Measurements from ENCODE around the gene HDAC9. TPM values are rescaled to one million over a fixed set of nuclear protein-coding genes. Genes with fewer than 3 reads are reported as not detected.
"Not testable (repeated sequence)": the region's sequence is repeated elsewhere in the genome, so short reads cannot be mapped to it uniquely, and the experiment has no call there.

The HDAC9 gene
- total and polyA plus RNA-seq, 4 donors, result 2.2 to 41.0 (median 4.1) TPM

- no peak for ATAC-seq (ENCODE audit: insufficient read depth, low FRiP score)
- no peaks in the 10 kb centered on the region for H3K27me3 ChIP-seq (ENCODE audit: control insufficient read depth in 3 of 3, insufficient read depth in 3 of 3, low read length in 2 of 3)
- no peak overlapping the region for H3K4me3 ChIP-seq
- no peaks in the 10 kb centered on the region for H3K36me3 ChIP-seq (ENCODE audit: control insufficient read depth in 4 of 4, insufficient read depth in 4 of 4, low read length in 4 of 4)
- no peak overlapping the region for H3K27ac ChIP-seq (ENCODE audit: low read depth in 1 of 2, low read length in 1 of 2)
- no peaks in the 10 kb centered on the region for H3K9me3 ChIP-seq (ENCODE audit: control insufficient read depth in 4 of 4, insufficient read depth in 3 of 4, low read length in 3 of 4)
- H3K9ac ChIP-seq (ENCODE audit: insufficient read depth in 1 of 2, low read length in 2 of 2), result no peak overlapping the region
- TF ChIP-seq CTCF (IDR thresholded peaks at IDR 0.05; ENCODE audit: control extremely low read depth, extremely low read depth), result no peak
- WGBS, 2 donors, result 64 to 85% methylated on average over 4 of the region's 4 CpGs
- peak in 2 of 3 donors; percentile 10 to 19 for DNase-seq
- no peaks in the 10 kb centered on the region for H3K4me1 ChIP-seq (ENCODE audit: control insufficient read depth in 5 of 5, insufficient read depth in 5 of 5, low read length in 5 of 5)
Observed at GRCh38 chr7:18962031-18962430, 466.5 kb downstream of the HDAC9 start.

- DNase-seq, result no peak
- H3K27ac ChIP-seq (ENCODE audit: low read depth in 1 of 2, low read length in 1 of 2), result no peak overlapping the region
- H3K27me3 ChIP-seq (ENCODE audit: control insufficient read depth in 3 of 3, insufficient read depth in 3 of 3, low read length in 2 of 3), result no peaks in the 10 kb centered on the region
- TF ChIP-seq CTCF (IDR thresholded peaks at IDR 0.05; ENCODE audit: control extremely low read depth, extremely low read depth), result no peak
- ATAC-seq (ENCODE audit: insufficient read depth, low FRiP score), result no peak
- no peaks in the 10 kb centered on the region for H3K4me1 ChIP-seq (ENCODE audit: control insufficient read depth in 5 of 5, insufficient read depth in 5 of 5, low read length in 5 of 5)
- H3K9ac ChIP-seq (ENCODE audit: insufficient read depth in 1 of 2, low read length in 2 of 2), result no peak overlapping the region
- WGBS, 2 donors, result 85 to 88% methylated on average over 3 of the region's 3 CpGs
- H3K36me3 ChIP-seq (ENCODE audit: control insufficient read depth in 4 of 4, insufficient read depth in 4 of 4, low read length in 4 of 4), result no peaks in the 10 kb centered on the region
- no peak overlapping the region for H3K4me3 ChIP-seq
- no peaks in the 10 kb centered on the region for H3K9me3 ChIP-seq (ENCODE audit: control insufficient read depth in 4 of 4, insufficient read depth in 3 of 4, low read length in 3 of 4)
Observed at GRCh38 chr7:18965657-18966056, 470.1 kb downstream of the HDAC9 start.

- not testable (repeated sequence) for DNase-seq; H3K27me3 ChIP-seq (ENCODE audit: control insufficient read depth in 3 of 3, insufficient read depth in 3 of 3, low read length in 2 of 3); H3K9me3 ChIP-seq (ENCODE audit: control insufficient read depth in 4 of 4, insufficient read depth in 3 of 4, low read length in 3 of 4); H3K27ac ChIP-seq (ENCODE audit: low read depth in 1 of 2, low read length in 1 of 2); ATAC-seq (ENCODE audit: insufficient read depth, low FRiP score); H3K36me3 ChIP-seq (ENCODE audit: control insufficient read depth in 4 of 4, insufficient read depth in 4 of 4, low read length in 4 of 4); H3K4me1 ChIP-seq (ENCODE audit: control insufficient read depth in 5 of 5, insufficient read depth in 5 of 5, low read length in 5 of 5); H3K4me3 ChIP-seq; H3K9ac ChIP-seq (ENCODE audit: insufficient read depth in 1 of 2, low read length in 2 of 2)
- WGBS, 2 donors, result 95 to 98% methylated on average over 16 of the region's 16 CpGs
Observed at GRCh38 chr7:18967755-18968154, 472.2 kb downstream of the HDAC9 start.

DNA sequence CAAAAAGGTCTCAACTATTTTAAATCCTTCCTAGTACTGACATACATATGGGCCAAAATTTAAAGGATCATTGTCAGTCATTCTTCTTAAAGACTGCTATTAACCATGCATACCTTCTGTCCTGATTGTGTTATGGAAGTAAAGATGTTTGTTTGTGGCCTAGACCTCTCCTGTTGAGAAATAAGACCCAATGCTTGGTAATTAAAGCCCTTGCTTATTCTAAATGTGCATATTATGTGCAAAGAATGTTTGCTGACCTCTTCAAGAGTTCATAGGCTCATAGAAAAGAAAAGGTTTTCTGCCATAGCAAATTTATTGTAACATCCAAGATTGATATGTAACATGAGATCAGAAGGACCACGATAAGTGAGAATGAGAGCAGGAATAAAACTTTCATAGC lies 476.3 kb downstream of the HDAC9 start:
- Histone ChIP-seq H3K36me3 (ENCODE audit: control insufficient read depth in 4 of 4, insufficient read depth in 4 of 4, low read length in 4 of 4) (peaks cover 0 to 3% (median 0%) of the 10 kb centered on the region in 4 donors), H3K4me1 (ENCODE audit: control insufficient read depth in 5 of 5, insufficient read depth in 5 of 5, low read length in 5 of 5) (no peaks in the 10 kb centered on the region), H3K4me3 (no peak overlapping the region), H3K9me3 (ENCODE audit: control insufficient read depth in 4 of 4, insufficient read depth in 3 of 4, low read length in 3 of 4) (no peaks in the 10 kb centered on the region), H3K27ac (ENCODE audit: low read depth in 1 of 2, low read length in 1 of 2) (no peak overlapping the region), H3K9ac (ENCODE audit: insufficient read depth in 1 of 2, low read length in 2 of 2) (no peak overlapping the region), H3K27me3 (ENCODE audit: control insufficient read depth in 3 of 3, insufficient read depth in 3 of 3, low read length in 2 of 3) (no peaks in the 10 kb centered on the region)
- WGBS, 2 donors, result 89 to 93% methylated on average over 1 of the region's 1 CpG
- ATAC-seq (ENCODE audit: insufficient read depth, low FRiP score) (no peak), DNase-seq (no peak)
- no peak for TF ChIP-seq CTCF (IDR thresholded peaks at IDR 0.05; ENCODE audit: control extremely low read depth, extremely low read depth)
